ENCODE measurements around the gene VCAN. TPM values are rescaled to one million over a fixed set of nuclear protein-coding genes. Genes with fewer than 3 reads are reported as not detected.

The VCAN gene
- total RNA-seq, 1 donor, result 1,493 TPM

DNA sequence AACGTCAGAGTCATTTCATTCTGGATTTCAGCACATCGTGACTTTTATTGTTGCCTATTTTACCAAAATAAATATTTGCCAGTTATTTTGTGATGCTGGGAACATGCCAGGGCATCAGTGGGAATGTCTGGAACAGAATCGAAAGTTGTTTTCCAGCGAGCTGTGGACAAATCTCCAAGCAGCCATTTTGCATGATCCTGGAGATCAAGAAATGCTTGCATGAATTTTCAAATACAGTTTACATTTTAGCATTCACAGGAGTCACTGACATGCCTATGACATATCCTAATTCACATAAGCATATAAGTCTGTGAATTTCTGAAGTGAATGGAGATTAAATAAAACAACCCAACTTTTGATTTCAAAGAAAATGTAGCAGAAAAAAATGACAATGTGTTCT is 119.4 kb downstream of the VCAN start:
- no peak overlapping the region for H3K4me3 ChIP-seq (ENCODE audit: low read depth, low read length)
- DNase-seq (ENCODE audit: low read depth), result no peak
- TF ChIP-seq, protein P1, sequence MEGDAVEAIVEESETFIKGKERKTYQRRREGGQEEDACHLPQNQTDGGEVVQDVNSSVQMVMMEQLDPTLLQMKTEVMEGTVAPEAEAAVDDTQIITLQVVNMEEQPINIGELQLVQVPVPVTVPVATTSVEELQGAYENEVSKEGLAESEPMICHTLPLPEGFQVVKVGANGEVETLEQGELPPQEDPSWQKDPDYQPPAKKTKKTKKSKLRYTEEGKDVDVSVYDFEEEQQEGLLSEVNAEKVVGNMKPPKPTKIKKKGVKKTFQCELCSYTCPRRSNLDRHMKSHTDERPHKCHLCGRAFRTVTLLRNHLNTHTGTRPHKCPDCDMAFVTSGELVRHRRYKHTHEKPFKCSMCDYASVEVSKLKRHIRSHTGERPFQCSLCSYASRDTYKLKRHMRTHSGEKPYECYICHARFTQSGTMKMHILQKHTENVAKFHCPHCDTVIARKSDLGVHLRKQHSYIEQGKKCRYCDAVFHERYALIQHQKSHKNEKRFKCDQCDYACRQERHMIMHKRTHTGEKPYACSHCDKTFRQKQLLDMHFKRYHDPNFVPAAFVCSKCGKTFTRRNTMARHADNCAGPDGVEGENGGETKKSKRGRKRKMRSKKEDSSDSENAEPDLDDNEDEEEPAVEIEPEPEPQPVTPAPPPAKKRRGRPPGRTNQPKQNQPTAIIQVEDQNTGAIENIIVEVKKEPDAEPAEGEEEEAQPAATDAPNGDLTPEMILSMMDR (IDR thresholded peaks at IDR 0.05; ENCODE audit: insufficient read depth, low read length), result no peak

DNA sequence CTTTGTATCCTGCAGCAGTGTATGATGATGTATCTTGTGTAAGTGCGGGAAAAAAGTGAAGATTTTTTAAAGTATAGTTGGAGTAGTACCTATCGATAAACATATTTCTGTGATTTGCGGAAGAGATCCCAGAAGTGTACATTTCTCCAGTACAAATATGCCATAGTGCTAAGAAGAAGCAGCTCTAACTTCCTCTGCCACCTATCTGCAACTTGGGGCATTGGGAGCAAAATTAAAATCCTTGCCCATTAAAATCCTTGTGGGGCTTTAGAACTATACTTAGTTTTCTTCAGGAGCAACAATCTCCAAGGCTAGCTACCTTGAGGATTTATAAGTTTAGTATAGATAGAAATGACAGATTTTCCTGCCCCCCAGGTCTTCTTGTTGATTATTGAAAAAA is 123.7 kb downstream of the VCAN start:
- TF ChIP-seq, protein P1 (IDR thresholded peaks at IDR 0.05; ENCODE audit: insufficient read depth, low read length), result peak; percentile 48
- H3K4me3 ChIP-seq (ENCODE audit: low read depth, low read length), result no peak overlapping the region
- DNase-seq (ENCODE audit: low read depth), result no peak

DNA sequence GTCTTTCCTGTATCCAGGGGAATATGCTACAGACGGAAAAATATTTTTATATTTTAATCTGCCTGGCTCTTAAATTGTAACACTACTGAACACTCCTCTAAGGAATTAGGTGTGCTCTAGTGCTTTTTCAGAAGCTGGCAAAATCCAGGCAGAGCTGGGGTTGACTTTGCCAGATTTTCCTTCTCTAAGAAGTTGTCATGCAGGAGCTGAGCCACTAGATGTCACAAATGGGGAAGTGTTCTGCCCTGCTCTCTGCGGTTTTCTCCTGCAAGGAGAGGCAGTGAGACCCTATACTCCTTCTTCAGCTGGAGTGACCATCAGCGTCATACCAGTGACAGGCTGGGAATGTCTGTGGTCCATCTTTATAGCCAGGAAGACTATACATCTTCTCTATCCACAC is 136.6 kb downstream of the VCAN start:
- TF ChIP-seq, protein P1 (IDR thresholded peaks at IDR 0.05; ENCODE audit: insufficient read depth, low read length), result peak; percentile 76
- no peak overlapping the region for H3K4me3 ChIP-seq (ENCODE audit: low read depth, low read length)
- DNase-seq (ENCODE audit: low read depth), result peak; percentile 46

DNA sequence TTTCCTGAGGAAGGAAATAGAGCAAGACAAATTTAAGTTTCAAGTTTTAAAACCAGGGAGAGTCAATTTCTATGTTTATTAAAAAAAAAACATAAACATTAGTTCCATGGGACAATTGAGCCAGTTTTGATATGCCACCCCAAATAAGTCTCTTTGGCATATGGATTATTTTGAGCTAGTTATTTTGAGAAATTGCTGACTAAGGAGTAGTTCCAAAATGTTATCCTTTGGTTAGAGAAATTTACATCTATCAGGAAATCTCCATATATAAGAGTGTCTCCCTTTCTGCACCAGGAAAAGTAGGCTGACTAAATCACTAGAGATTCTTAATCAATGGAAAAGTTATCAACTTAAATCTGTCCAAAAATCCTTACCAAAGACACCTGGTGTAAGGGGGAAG is 143.3 kb downstream of the VCAN start:
- TF ChIP-seq, protein P1 (IDR thresholded peaks at IDR 0.05; ENCODE audit: insufficient read depth, low read length), result no peak
- no peak overlapping the region for H3K4me3 ChIP-seq (ENCODE audit: low read depth, low read length)
- no peak for DNase-seq (ENCODE audit: low read depth)

DNA sequence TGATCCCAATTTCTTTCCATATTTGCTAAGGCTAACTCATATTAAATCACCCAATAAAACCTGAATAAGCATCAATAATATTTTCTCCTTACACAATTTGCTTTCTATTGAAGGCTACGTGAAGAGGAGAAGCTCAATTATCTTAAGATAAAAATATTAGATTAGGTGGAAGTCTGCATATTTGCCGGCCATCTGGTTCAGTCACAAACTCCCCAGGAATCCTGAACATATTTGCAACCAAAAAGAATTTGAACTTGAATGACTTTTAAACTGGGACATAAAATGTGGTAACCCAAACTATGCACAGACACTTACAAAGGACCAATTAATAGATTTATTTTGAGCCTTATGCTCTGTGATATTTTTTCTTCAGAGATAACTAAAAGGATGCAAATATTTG is 156.8 kb downstream of the VCAN start:
- no peak overlapping the region for H3K4me3 ChIP-seq (ENCODE audit: low read depth, low read length)
- TF ChIP-seq, protein P1 (IDR thresholded peaks at IDR 0.05; ENCODE audit: insufficient read depth, low read length), result no peak
- DNase-seq (ENCODE audit: low read depth), result no peak

Other genes starting within 250 kb of the VCAN start
- 1.3 TPM in 1 of 2 replicates, not detected in the other for gene HAPLN1, start 249.1 kb downstream of the VCAN start, total RNA-seq (ENCODE audit: low replicate concordance)

Data from fibroblast of the aortic adventitia (primary cell).